GM15510 (cell line): ENCODE results near the gene PLXNB1.

Experiments used
- POLR2A ChIP-seq: IDR thresholded peaks from 3 replicates; pipeline ENCODE4 v1.6.1; 2011; ENCODE audit warnings: borderline replicate concordance; ENCODE audit not compliant: insufficient read length; ENCODE audit errors: extremely low read depth

Gene PLXNB1

GRCh38 chr3:48418651-48419050 is 11.2 kb downstream of the PLXNB1 start:
- TF ChIP-seq POLR2A, result no peak

DNA sequence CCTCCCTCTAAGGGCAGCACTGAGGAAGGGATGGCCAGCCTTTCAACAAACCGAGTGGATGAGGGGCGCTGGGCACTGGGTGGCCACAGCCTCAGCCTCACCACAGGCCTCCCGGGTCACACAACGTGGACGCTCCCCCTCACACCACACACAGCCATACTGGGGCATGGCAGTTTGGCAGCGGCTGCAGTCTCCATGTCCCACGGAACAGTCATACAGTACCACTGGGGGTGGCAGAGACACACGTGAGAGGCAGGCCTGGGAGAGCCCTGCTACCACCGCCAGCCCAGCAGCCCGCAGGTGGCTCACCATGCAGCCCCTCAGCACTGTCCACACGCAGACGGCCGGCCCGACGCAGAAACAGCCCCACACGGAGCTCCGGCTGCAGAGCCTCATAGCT is 11.7 kb downstream of the PLXNB1 start:
- TF ChIP-seq POLR2A, result no peak

DNA sequence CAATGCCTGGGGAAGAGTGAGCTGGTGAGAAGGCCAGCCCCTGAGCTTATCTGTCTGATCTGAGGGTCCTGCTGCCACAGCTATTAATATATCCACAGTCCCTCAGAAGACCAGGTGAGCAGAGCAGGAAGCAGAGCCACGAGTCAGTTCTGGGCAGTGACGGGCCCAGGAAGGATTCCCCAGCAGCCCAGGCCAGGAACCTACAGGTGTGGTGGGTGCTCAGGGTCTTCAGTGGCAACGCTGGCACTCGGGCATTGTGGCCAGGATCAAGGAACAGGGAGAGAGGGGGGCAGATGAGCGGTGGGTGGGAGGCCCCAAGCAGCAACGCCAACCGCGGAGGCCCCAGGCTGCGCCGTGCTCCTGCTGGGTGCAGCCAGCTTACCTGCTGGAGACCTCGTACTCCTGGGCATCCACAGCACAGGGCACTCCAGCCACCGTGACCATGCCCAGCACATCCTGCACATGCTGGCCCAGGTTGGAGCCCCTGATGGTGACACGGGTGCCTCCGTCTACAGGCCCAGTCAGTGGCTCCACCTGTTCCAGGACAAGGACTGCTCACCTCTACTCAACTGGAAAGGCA is 12.3 kb downstream of the PLXNB1 start:
- TF ChIP-seq POLR2A, result no peak

DNA sequence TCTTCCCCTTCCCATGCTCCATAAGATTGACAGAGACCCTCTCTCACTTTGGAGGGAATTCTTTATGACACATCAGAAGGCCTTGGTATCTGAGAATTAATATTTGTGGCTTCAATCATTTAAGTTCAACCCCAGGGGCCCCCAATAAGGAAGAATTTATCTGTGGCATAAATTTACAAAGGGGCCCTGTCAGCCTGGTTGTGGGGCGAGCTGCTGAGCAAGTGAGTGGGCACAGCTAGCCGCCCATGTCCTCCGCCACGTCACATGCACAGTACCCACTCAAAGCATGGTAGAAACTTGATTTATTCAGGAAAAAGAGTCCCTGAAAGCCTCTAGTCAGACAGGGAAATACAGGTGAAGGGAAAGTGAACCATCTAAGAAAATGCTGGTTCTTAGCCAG is 13.3 kb downstream of the PLXNB1 start:
- no peak for TF ChIP-seq POLR2A

DNA sequence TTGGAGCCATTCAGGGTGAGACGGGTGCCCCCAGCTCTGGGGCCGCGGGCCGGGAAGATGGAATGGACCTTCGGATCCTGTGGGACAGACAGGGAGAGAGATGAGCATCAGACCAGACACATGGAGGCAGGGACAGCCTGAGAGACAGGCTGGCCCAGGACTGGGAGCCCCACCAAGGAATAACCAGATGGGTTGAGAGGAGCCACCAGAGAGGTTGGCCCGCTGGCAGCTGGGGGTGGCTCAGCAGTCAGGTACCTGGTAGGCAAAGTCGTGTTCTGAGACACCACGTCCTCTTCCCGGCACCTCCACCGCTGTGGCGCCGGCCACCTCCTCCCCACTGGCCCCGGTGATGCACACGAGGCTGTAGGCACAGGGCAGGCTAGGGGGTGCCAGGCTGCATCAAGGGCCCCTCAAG is 13.8 kb downstream of the PLXNB1 start:
- no peak for TF ChIP-seq POLR2A

DNA sequence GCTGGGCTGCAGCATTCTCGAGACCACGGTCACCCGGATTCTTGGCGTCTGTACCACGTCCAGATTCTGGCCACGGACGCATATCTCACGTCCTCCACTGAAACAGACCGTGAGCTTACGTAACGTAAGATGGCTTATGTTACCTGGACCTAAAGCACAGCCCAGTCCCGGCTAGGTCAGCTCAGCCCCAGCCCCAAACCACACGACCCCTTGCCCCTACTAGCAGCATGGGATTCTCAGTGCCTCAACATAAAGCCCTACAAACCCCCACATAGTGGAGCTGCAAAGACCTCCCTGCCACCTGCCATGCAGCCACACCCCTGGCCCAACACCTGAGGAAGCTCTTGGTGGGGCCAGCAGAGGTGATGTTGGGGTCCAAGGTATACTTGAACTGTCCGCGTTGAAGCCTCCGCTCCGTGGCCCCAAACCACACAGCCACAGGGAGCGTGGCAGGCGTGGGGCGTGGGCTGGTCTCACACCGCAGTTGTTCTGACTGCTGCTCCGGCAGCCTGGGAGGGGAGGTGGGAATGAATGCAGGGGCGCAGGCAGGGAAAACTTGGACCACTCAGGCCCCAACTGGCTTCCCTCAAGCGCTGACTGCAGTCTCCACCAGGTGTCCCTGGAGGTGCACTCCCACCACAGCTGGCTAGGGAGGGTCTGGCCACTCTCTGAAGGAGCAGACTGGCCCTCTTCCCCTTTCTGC is 14.5 kb downstream of the PLXNB1 start:
- no peak for TF ChIP-seq POLR2A

DNA sequence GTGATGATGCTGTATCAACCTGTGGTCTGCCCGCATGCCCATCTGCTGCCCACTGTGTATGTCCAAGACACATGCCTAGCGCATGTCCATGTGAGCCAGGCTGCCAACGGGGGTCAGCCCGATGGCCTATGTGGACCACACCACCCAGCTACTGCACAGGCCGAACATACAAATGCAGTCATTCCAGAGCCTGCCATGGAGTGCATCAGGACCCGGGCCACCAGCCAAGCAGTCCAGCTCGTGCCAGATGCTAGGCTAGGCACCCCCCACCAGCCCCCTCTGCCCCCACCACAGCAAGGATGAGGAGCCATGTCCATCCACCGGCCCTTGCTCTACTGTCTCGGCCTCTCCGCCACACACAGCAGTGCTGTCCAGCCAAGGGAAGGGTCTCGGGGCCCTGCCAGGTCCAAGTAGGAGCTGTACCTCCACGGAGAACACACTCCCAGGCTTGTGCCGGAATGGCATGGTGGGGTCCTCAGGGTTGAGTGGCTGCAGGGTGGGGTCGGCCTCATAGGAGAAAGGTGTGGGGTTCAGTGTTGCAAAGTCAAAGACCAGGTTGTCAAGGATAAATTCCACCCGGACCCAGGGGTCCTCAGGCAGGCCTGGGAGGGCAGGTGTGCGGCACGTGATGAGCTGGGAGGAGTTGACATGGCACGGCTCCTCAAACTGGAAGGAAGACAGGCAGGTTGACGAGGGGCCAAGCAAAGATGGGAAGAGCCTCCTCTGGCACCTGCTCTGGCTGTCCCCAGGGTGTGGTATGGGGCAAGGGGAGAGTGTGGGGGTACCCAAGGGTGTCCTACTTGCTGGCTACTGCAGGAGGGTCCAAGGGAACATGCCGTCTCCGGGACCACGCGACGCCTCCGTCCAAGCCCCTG is 15.3 kb downstream of the PLXNB1 start:
- TF ChIP-seq POLR2A, result no peak

DNA sequence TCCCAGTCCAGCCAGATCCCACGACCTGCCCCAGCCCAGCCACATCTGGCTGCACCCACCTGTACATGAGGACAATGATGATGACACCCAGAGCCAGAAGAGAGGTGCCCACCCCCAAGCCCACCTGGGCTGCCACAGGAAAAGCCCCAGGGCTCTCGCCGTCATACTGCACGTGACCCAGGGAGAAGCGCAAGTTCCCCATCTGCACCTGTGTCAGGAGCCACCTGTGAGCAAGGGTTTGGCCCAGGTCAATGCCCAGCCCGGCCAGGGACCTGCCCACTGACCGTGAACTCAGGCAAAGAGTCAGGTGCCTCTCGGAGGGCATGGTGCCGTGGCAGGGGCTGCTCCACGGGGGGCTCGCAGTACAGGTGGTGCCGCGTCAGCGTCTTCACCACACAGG is 16.3 kb downstream of the PLXNB1 start:
- no peak for TF ChIP-seq POLR2A

GRCh38 chr3:48413086-48413485 is 16.8 kb downstream of the PLXNB1 start:
- no peak for TF ChIP-seq POLR2A

- no peak for TF ChIP-seq POLR2A
Measured at GRCh38 chr3:48412375-48413001, 17.4 kb downstream of the PLXNB1 start.

- no peak for TF ChIP-seq POLR2A
Measured at GRCh38 chr3:48411606-48412374, 18.1 kb downstream of the PLXNB1 start.

DNA sequence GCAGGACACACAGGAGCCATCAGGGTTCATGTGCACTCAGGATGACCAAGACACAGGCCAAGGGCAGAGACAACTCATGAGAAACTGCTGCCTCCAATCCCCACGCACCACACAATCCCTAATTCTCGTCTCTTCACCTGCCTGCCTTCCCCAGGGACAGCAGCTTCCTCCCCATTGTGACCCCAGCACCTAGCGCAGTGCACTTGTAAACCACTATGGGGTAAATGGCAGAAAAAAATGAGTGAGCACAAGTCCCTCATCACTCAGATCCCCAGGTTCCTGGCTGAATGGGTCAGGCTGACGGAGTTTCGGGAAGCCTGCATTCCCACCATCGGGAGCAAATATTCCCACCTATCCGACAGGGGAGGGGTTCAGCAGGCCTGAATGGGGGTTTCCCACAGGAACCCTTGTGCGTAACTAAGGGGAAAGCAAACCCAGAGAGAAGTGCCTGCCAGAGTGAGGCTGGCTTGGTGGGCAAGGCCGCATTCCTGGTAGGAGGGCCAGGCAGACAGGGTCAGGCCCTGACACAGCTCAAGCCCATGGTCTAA is 18.8 kb downstream of the PLXNB1 start:
- no peak for TF ChIP-seq POLR2A

DNA sequence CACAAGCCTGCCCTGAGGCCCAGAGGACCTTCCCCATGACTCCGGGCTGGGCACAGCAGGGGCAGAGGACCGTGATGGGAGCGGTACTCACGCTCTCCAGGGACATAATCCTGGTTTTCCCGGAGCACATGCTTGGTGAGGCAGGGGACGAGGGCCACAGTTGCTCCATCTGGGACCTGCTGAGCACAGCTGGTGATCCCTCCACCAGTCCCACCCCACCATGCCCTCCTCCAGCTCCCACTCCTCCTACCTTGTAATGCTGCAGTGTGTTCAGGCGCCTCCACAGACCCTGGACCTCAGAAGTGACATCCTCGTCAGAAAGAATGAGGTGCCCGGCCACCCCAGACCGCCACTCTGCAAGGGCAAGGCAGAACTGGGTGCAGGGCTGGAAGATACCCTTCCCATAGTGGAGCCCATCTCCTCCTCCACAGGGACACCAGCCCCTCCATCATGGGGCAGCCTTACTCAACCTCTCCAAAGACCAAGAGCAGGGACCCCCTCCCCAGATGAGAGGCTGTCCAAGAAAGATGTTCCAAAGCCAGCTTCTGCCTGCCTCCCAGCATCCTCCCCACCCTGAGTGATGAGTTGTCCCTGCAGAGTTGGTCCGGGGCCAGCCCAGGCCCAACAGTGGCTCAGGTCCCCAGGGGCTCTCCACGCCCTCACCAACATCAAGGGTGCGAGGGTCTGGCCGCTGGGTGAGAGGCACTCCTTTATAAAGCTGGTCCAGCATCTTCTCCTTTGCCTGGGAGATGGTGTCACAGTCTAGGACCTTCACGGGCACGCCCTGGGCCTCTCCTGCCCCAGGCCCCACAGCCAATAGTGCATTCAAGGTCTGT is 19.5 kb downstream of the PLXNB1 start:
- TF ChIP-seq POLR2A, result no peak

DNA sequence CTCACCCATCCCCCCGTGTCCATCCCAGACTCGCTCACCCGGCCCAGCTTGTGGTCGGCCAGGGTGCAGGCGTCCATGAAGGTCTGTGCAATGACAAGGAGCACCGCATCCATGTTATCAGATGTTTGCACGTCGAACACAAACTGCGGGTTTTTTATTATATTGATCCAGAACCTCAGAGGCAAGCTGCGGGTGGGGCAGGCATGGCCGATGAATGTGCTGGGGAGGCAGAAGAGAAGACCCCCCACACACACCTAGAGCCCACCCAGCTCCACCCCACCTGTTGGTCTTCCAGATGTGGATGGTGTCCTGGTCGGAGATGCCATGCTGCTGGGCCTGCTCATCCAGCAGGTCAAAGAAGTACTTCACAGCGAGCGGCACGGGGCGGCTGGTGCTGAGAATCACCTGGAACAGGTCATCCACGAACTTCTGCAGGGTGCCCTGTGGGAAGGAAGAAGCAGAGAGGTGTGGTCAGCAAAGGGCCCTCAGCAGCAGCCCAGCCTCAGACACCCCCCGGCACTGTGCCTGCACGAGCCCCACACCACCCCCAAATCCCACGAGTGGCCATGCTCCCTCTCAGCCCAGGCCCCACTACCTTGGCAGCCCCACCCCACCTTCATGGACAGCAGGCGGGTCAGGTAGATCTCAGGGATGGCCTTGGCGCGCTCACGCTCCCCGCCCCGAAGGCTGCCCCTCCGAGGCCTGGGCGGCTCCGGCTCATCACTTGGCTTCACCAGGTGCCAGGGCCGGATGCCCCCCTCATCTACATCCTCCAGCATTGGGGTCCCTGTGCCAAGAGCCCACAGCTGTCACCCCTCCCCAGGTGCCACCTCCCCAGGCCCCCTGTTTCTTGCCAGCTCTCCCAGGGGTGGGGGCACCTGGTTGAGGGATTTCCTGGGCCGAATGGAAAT is 20.3 kb downstream of the PLXNB1 start:
- no peak for TF ChIP-seq POLR2A
